SK-MEL-5 (cell line): ENCODE data around the gene S1PR3. TPM values are rescaled to one million over a fixed set of nuclear protein-coding genes. Genes with fewer than 3 reads are reported as not detected.

Source experiments
- DNase-seq: peaks from one replicate; pipeline ENCODE4 v3.0.0-alpha.2; 2016; ENCODE audit warnings: low read depth, low spot score
- in situ Hi-C: cut with HindIII; loops from 2 replicates; pipeline ENCODE4 v1.10.0; 2016; ENCODE audit warnings: low sequenced_read_pairs, high pct_unique_total_duplicates, low pct_unique_long_range_greater_than_20kb
- total RNA-seq: library from RNA; depleted of rRNA; stranded (reverse); fragments of >200 nt; shearing (Covaris generic); gene quantifications from 2 replicates; pipeline ENCODE4 v1.2.3, GENCODE V29; 2014

S1PR3 gene
- total RNA-seq, 1 experiment from 2014 or later = 0.50 TPM

GRCh38 chr9:89000371-89000781 is 9.1 kb downstream of the S1PR3 start:
- no peak for DNase-seq
- in situ Hi-C loops = no loop called here

- in situ Hi-C loops = no loop called here
- DNase-seq = peak; percentile 84
These were observed 10.0 kb downstream of the S1PR3 start for GRCh38 chr9:89000973-89001916.

- DNase-seq = no peak
- in situ Hi-C loops = no loop called here
These were observed 10.8 kb downstream of the S1PR3 start for GRCh38 chr9:89001917-89002540.

- no peak for DNase-seq
- in situ Hi-C loops = no loop called here
These were observed 11.7 kb downstream of the S1PR3 start for GRCh38 chr9:89002987-89003386.

GRCh38 chr9:89005323-89005722 is 14.1 kb downstream of the S1PR3 start:
- no peak for DNase-seq
- in situ Hi-C loops = no loop called here

GRCh38 chr9:89006267-89006666 is 15.0 kb downstream of the S1PR3 start:
- DNase-seq = no peak
- in situ Hi-C loops = no loop called here

- no peak for DNase-seq
- in situ Hi-C loops = no loop called here
These were observed 16.0 kb downstream of the S1PR3 start for GRCh38 chr9:89006996-89007967.

- in situ Hi-C loops = no loop called here
- DNase-seq = no peak
These were observed 16.9 kb downstream of the S1PR3 start for GRCh38 chr9:89008055-89008743.

GRCh38 chr9:89008744-89009545 is 17.7 kb downstream of the S1PR3 start:
- peak; percentile 15 for DNase-seq
- in situ Hi-C loops = no loop called here

- in situ Hi-C loops = no loop called here
- no peak for DNase-seq
These were observed 18.2 kb downstream of the S1PR3 start for GRCh38 chr9:89009546-89009840.

GRCh38 chr9:89010056-89010455 is 18.8 kb downstream of the S1PR3 start:
- in situ Hi-C loops = no loop called here
- DNase-seq = no peak

GRCh38 chr9:89010526-89011111 is 19.4 kb downstream of the S1PR3 start:
- DNase-seq = no peak
- in situ Hi-C loops = no loop called here

GRCh38 chr9:89011683-89012082 is 20.4 kb downstream of the S1PR3 start:
- no peak for DNase-seq
- in situ Hi-C loops = no loop called here

GRCh38 chr9:89012294-89013042 is 21.2 kb downstream of the S1PR3 start:
- in situ Hi-C loops = no loop called here

GRCh38 chr9:89013660-89014059 is 22.4 kb downstream of the S1PR3 start:
- DNase-seq = no peak
- in situ Hi-C loops = no loop called here

More at GRCh38 chr9:89012294-89013042, 21.2 kb downstream of the S1PR3 start:
- DNase-seq = no peak

GRCh38 chr9:89014153-89014552 is 22.9 kb downstream of the S1PR3 start:
- DNase-seq = no peak
- in situ Hi-C loops = no loop called here
